ENCODE data around the gene PARD6G. TPM values are rescaled to one million over a fixed set of nuclear protein-coding genes. Genes with fewer than 3 reads are reported as not detected.

The PARD6G gene
- total RNA-seq, 4 donors from 2014 or later: 33.3 to 64.1 (median 46.2) TPM

DNA sequence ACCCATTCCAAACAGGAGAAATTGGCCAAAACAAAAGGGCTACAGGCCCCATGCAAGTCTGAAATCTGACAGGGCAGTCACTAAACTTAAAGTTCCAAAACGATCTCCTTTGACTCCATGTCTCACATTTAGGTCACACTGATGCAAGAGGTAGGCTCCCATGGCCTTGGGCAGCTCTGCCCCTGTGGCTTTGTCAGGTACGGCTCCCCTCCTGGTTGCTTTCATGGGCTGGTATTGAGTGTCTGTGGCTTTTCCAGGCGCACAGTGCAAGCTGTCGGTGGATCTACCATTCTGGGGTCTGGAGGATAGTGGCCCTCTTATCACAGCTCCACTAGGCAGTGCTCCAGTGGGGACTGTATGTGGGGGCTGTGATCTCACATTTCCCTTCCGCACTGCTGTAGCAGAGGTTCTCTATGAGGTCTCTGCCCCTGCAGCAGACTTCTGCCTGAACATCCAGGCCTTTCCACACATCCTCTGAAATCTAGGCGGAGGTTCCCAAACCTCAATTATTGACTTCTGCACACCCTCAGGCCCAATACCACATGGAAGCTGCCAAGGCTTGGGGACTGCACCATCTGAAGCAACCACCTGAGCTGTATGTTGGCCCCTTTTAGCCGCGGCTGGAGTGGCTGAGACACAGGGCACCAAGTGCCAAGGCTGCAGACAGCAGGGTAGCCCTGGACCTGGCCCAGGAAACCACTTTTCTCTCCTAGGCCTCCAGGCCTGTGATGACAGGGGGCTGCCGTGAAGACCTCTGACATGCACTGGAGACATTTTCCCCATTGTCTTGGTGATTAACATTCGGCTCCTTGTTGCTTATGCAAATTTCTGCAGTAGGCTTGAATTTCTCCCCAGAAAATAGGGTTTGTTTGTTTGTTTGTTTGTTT is 28.7 kb downstream of the PARD6G start:
- Histone ChIP-seq H3K27me3 (no peaks in the 10 kb centered on the region), H3K9me3 (no peaks in the 10 kb centered on the region), H3K4me1 (peaks cover 0 to 4% of the 10 kb centered on the region in 2 donors), H3K27ac (no peak overlapping the region), H3K36me3 (no peaks in the 10 kb centered on the region), H3K4me3 (replicated peaks in 1 of 3) (no peak overlapping the region)
- TF ChIP-seq, protein P1, sequence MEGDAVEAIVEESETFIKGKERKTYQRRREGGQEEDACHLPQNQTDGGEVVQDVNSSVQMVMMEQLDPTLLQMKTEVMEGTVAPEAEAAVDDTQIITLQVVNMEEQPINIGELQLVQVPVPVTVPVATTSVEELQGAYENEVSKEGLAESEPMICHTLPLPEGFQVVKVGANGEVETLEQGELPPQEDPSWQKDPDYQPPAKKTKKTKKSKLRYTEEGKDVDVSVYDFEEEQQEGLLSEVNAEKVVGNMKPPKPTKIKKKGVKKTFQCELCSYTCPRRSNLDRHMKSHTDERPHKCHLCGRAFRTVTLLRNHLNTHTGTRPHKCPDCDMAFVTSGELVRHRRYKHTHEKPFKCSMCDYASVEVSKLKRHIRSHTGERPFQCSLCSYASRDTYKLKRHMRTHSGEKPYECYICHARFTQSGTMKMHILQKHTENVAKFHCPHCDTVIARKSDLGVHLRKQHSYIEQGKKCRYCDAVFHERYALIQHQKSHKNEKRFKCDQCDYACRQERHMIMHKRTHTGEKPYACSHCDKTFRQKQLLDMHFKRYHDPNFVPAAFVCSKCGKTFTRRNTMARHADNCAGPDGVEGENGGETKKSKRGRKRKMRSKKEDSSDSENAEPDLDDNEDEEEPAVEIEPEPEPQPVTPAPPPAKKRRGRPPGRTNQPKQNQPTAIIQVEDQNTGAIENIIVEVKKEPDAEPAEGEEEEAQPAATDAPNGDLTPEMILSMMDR (IDR thresholded peaks at IDR 0.05): no peak
- WGBS, 2 donors: 91 to 96% methylated on average over 9 to 10 of the region's 10 CpGs
- no peak for DNase-seq
- intact Hi-C loops (cut with DNase I): no loop called here

DNA sequence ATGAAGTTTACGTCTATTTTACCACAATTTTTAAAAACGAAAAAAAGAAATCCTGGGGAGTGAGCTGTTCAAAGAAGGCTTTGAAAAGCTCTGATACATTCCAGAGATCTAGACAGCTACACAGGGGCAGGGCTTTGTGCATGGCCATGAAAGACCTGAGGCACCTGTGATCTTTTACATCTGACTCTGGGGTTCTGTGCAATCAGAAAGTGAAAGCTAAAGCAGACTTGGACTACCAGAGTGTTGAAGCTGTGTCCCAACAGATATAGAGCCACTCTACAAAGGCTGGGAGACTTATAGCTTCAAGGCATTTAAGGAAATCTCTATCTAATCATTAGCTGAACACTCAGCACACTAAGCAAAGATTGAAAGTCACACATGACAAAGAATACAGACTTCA is 34.1 kb downstream of the PARD6G start:
- no peak overlapping the region for H3K4me3 ChIP-seq (replicated peaks in 1 of 3)
- H3K4me1 ChIP-seq: peaks cover 14 to 16% of the 10 kb centered on the region in 2 donors
- peak overlapping the region; percentile 5 to 67 (median 46) for H3K27ac ChIP-seq
- H3K9me3 ChIP-seq: no peaks in the 10 kb centered on the region
- H3K36me3 ChIP-seq: no peaks in the 10 kb centered on the region
- H3K27me3 ChIP-seq: no peaks in the 10 kb centered on the region
- WGBS, 2 donors: 72 to 76% methylated on average over 2 of the region's 2 CpGs
- TF ChIP-seq, protein P1 (IDR thresholded peaks at IDR 0.05): no peak
- TF ChIP-seq POLR2A (IDR thresholded peaks at IDR 0.05): no peak
- intact Hi-C loops (cut with DNase I): no loop called here
- no peak for DNase-seq

DNA sequence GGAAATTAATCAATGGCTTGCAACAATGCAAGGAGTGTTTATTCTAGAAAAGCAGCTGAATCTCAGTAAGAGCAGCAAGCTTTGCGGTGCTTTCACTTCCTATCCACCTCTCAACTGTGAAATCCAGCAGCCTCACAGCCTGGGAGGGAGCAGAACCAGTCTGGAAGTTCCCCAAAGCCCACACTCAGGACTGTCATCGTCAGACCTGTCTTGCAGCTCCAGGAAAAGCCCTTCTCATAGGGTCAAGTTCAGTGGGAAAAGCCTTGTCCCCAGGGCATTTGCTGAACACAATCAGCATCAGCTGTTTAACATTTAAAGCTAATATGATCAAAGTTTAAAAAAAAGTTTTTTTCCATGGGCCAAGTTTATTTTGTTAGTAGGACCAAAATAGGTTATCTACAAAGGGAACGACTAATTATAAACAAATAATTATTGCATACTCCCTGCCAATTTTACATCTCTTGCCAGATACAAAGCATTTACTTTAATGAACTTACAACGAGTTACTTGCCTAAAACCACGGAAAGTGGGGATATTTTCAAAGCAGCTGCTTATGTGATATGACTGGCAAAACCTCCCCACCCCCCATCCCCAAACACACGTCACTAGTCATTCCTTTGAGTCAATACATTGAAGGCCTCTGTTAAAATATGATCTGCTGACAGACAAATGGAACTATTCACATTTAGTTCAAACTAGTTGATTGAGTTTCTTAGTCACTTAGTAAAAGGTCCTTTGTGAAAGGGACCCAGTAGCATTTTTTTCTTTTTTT is 36.8 kb downstream of the PARD6G start:
- H3K4me1 ChIP-seq: peaks cover 14 to 16% of the 10 kb centered on the region in 2 donors
- peak; percentile 72 to 75 for DNase-seq
- no peak overlapping the region for H3K4me3 ChIP-seq (replicated peaks in 1 of 3)
- TF ChIP-seq, protein P1 (IDR thresholded peaks at IDR 0.05): no peak
- no peak for TF ChIP-seq POLR2A (IDR thresholded peaks at IDR 0.05)
- H3K27ac ChIP-seq: peak overlapping the region; percentile 4 to 41 (median 9)
- intact Hi-C loops (cut with DNase I): no loop called here
- H3K36me3 ChIP-seq: no peaks in the 10 kb centered on the region
- no peaks in the 10 kb centered on the region for H3K9me3 ChIP-seq
- WGBS, 2 donors: 24 to 36% methylated on average over 6 of the region's 6 CpGs
- no peaks in the 10 kb centered on the region for H3K27me3 ChIP-seq

DNA sequence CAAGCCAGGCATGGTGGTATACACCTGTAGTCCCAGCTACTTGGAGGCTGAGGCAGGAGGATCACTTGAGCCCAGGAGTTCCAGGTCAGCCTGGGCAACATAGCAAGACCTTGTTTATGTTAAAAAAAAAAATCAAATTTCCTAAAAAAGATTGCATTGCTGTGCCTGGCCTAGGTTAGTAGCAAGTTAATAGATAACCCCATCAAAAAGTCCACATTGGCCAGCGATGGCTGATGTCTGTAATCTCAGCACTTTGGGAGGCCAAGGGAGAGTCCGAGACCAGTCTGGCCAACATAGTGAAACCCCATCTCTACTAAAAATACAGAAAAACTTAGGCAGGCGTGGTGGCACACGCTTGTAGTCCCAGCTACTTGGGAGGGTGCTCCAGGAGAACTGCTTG is 38.7 kb downstream of the PARD6G start:
- Histone ChIP-seq H3K36me3 (no peaks in the 10 kb centered on the region), H3K4me3 (replicated peaks in 1 of 3) (no peak overlapping the region), H3K27me3 (no peaks in the 10 kb centered on the region), H3K4me1 (peaks cover 12 to 29% of the 10 kb centered on the region in 2 donors), H3K27ac (no peak overlapping the region), H3K9me3 (no peaks in the 10 kb centered on the region)
- WGBS, 2 donors: 93 to 98% methylated on average over 4 of the region's 4 CpGs
- intact Hi-C loops (cut with DNase I): no loop called here
- DNase-seq: no peak
- no peak for TF ChIP-seq POLR2A (IDR thresholded peaks at IDR 0.05)
- TF ChIP-seq, protein P1 (IDR thresholded peaks at IDR 0.05): no peak

DNA sequence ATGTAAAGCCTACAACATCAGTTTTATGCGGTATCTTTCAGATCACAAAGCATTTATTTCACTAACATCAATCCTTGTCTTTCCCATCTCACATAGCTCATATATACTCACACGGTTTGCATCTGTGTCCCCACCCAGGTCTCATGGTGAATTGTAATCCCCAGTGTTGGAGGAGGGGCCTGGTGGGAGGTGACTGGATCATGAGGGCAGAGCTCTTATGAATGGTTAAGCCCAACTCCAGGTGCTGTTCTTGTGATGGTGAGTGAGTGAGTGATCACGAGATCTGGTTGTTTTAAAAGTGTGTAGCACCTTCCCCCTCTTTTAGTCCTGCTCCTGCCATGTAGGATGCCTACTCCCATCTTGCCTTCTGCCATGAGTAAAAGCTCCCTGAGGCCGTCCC is 42.0 kb downstream of the PARD6G start:
- no peaks in the 10 kb centered on the region for H3K36me3 ChIP-seq
- peaks cover 4 to 29% of the 10 kb centered on the region in 2 donors for H3K4me1 ChIP-seq
- DNase-seq: no peak
- H3K4me3 ChIP-seq (replicated peaks in 1 of 3): no peak overlapping the region
- H3K9me3 ChIP-seq: no peaks in the 10 kb centered on the region
- TF ChIP-seq POLR2A (IDR thresholded peaks at IDR 0.05): no peak
- TF ChIP-seq, protein P1 (IDR thresholded peaks at IDR 0.05): no peak
- H3K27me3 ChIP-seq: no peaks in the 10 kb centered on the region
- intact Hi-C loops (cut with DNase I): no loop called here
- 89 to 94% methylated on average over 4 of the region's 4 CpGs for WGBS, 2 donors
- no peak overlapping the region for H3K27ac ChIP-seq

Data from thyroid gland (tissue), 4 donors.